NCI-H748 (cell line): Measurements from ENCODE around the gene POLR3GL.

Experiments used
- DNase-seq: peaks from one replicate; lab custom pipeline; 2025; ENCODE audit not compliant: unreplicated experiment; lab: John Stamatoyannopoulos, UW

Gene POLR3GL

GRCh38 chr1:145972580-145972979 is 8.1 kb downstream of the POLR3GL start:
- DNase-seq: no peak

- DNase-seq: no peak
These were observed 10.2 kb downstream of the POLR3GL start for GRCh38 chr1:145974721-145975120.

- DNase-seq: no peak
These were observed 10.7 kb downstream of the POLR3GL start for GRCh38 chr1:145975216-145975615.

- DNase-seq: no peak
These were observed 12.5 kb downstream of the POLR3GL start for GRCh38 chr1:145977016-145977415.

GRCh38 chr1:145977486-145978470 is 13.3 kb downstream of the POLR3GL start:
- peak; percentile 86 for DNase-seq

GRCh38 chr1:145978471-145978853 is 14.0 kb downstream of the POLR3GL start:
- DNase-seq: no peak

- peak; percentile 100 for DNase-seq
These were observed 14.6 kb downstream of the POLR3GL start for GRCh38 chr1:145978854-145979745.

- no peak for DNase-seq
These were observed 15.4 kb downstream of the POLR3GL start for GRCh38 chr1:145979746-145980456.

- no peak for DNase-seq
These were observed 16.0 kb downstream of the POLR3GL start for GRCh38 chr1:145980457-145980994.

GRCh38 chr1:145982010-145982723 is 17.7 kb downstream of the POLR3GL start:
- no peak for DNase-seq

- DNase-seq: no peak
These were observed 18.8 kb downstream of the POLR3GL start for GRCh38 chr1:145983206-145983675.

GRCh38 chr1:145983960-145984830 is 19.7 kb downstream of the POLR3GL start:
- no peak for DNase-seq

- no peak for DNase-seq
These were observed 20.6 kb downstream of the POLR3GL start for GRCh38 chr1:145985129-145985501.

- no peak for DNase-seq
These were observed 21.3 kb downstream of the POLR3GL start for GRCh38 chr1:145985502-145986439.

- no peak for DNase-seq
These were observed 22.1 kb downstream of the POLR3GL start for GRCh38 chr1:145986551-145986950.

- no peak for DNase-seq
These were observed 23.4 kb downstream of the POLR3GL start for GRCh38 chr1:145987926-145988325.

- DNase-seq: no peak
These were observed 24.3 kb downstream of the POLR3GL start for GRCh38 chr1:145988773-145989172.

- peak; percentile 39 for DNase-seq
These were observed 25.9 kb downstream of the POLR3GL start for GRCh38 chr1:145990249-145990855.
